ENCODE measurements around the gene CPPED1.

CPPED1 gene

DNA sequence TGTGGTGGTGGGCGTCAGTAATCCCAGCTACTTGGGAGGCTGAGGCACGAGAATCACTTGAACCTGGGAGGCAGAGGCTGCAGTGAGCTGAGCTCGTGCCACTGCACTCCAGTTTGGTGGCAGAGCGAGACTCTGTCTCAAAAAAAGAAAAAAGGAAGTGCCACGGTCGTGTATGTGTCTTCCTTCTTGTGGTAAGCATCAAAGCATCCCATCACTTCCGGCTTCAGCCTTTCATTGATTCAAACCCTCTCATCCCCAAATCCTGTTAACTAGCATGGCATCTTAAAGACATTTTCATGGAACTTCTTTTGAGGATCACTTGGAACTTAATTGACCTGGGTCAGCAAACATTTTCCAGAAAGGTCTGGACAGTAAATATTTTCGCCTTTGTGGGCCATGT, 126.2 kb downstream of the CPPED1 start:
- DNase-seq, result no peak

DNA sequence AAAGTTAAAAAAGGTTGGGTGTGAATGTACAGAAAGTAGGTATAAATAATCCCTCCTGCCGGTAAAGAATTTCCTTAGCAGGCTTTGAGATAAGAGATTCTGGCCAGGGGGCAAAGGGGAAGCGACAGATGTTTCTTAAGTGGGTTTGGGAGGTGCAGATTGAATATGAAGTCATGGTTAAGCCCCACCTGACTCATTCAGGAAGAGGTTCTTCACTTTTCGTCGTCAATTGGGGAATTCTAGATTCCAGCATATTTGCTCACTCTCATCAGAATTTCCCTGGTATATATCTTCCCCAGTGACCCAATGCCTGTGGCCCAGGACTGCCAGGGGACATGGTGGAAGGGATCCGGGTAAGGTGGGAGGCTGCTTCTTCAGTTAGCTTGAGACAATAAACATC, 127.8 kb downstream of the CPPED1 start:
- no peak for DNase-seq

DNA sequence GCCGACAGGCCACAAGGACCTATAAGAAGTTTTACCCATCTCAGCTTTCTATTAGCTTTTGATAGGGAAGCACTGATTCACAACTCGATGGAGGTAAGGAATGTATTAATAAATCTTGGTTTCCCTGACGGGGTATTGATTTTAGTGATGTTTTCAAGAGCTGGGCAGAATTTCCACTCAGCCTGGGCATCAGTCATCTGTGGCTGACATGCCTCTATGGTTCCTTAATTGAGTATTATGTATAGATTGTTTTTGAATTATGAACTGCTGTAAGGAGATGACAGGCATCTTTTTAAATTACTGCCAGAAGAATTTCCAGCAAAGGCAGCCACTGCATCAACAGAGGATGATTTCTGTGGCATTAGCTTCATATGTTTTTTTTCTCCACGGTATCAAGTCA, 128.6 kb downstream of the CPPED1 start:
- DNase-seq, result no peak

DNA sequence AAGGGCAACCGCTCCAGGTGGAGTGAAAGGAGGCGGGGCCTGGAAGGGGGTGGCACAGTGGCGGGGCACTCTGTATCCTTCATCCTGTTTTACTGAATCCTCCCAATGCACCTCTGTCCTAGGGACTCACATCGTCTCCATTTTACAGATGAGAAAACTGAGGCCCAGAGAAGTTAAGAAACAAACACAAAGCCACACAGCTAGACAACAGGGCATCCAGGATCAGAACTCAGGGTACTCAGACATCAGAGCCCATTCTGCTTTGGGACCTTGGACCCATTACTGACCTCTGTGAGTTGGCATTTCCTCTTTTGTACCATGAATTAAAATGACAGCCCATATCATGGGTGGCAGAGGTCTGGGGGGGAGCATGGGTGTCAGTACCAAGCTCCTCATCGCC, 129.2 kb downstream of the CPPED1 start:
- no peak for DNase-seq

DNA sequence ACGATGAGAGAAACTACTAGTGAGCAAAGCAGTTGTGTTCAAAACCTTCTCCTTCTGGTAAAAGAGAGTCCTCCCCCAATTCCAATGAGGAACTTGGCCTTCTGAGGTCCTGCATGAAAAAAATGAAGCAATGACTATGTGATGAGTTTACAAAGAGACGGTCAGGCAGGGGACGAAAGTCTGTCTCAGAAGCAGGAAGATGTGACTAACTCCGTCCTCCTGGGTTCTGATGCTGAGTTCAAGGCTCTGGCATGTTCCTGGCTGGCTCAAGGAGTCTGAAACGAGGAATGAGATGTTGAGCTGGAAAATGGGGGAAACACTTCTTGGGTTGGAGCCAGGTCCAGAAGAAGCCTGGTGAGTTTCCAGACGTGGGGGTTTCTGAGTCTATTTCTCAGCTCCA, 129.6 kb downstream of the CPPED1 start:
- DNase-seq, result no peak

DNA sequence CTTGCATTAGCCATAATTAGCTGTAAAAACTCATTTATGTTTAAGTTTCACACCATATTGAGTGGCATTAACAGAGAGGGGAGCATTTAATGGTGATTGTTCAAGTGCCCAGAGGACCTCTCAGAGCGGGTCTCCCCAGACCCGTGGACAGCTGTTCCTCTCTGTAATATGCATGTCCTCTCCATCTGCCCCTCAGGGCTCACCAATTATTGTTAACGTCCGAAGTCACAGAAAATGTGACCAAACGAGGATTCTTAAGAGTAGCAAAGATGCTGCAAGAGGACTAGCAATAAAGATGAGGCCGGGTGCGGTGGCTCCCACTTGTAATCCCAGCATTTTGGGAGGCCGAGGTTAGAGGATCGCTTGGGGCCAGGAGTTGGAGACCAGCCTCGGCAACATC, 130.2 kb downstream of the CPPED1 start:
- no peak for DNase-seq

DNA sequence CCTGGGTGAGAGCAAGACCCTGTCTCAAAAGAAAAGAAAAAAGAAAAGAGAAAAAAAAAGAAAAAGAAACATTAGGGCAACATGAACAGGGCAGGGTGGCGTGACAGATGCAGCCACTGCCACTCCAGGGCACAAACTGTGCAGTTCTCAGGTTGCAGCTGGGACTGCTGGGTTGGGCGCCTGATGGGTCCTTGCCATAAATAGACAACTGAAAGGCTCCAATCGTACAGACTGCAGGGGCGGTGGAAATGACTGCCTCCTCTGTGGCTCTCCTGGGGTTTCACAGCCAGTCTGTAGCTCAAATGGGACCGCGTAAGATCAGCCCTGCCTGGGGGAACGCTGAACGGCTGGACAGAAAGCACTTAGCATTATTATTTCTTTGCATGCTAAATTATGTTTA, 130.7 kb downstream of the CPPED1 start:
- DNase-seq, result no peak

DNA sequence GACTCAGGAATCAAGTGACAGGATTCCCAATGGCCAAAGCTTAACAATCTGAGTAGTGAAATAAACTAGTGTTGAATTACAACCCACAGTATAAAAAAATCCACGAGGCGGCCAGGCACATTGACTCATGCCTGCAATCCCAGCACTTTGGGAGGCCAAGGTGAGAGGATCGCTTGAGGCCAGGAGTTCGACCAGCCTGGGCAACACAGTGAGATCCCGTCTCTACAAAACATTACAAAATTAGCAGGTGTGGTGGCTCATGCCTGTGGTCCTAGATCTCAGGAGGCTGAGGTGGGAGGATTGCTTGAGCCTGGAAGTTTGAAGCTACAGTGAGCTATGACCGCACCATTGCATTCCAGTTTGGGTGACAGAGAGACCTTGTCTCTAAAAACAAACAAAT, 133.8 kb downstream of the CPPED1 start:
- DNase-seq, result no peak

DNA sequence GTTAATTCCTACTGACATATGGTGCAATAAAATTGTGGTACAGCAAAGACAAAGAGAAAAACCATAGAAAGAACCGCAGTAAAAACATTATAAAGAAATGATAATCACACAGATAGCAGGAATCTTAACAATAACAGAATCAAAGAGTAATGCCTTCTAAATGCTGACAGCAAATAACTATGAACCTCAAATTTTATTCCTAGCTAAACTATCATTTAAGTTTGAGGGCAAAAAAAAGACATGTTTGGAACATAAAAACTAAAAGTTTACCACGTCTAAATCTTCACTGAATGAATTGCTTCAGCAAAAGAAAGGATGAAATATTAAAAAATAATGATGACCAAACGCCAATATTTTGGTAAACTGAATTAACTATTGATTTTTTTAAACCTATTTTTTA, 135.8 kb downstream of the CPPED1 start:
- DNase-seq, result no peak

DNA sequence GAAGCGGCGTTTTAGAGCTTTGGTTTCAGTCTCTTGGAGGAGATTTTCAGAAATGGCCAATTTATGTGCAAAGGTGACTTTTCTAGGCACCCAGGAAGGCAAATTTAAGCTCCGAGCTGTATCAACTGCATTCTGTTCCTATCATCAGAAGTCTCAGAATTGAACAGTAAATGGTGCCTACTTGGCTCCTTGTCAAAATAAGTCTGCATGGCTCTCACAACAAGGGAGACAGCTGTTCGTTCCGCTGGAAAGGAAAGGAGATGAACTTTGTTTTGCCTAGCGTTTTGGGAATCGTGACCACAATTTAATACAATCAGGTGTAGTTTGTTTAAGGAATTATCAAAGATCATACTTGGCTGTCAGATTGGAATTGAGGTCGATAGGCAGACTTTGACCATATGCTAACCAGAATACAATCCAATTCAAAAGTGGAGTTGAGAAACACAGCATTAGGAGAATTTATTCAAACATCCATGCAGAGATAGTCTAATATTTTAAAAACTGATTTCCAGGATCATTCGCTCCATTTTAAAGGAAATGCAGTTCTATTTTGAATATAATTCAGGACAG, 139.4 kb downstream of the CPPED1 start:
- DNase-seq, result no peak

DNA sequence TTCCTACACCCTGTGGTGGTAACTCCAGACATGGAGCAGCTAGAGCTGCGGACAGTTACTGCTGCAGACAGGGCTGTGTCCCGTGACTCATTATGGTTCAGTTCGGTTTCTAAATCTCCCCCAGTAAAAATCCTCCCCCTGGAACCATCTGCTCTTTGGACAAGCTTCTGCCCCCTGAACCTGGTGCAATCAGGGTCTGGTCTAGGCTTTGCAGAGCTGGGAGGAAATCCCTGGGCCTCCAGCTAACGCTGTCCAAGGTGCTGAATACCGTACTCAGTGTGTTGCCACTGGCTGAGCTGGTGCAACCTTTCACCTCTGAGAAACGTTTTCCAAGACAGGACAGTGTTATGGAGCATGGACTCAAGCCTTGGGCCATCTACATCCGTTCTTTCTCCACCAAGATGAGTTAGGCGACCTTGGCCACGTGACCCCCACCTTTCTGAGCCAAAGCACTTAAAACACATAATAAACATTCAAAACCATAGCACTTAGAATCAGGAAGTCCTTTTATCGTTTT, 142.0 kb downstream of the CPPED1 start:
- DNase-seq, result no peak

DNA sequence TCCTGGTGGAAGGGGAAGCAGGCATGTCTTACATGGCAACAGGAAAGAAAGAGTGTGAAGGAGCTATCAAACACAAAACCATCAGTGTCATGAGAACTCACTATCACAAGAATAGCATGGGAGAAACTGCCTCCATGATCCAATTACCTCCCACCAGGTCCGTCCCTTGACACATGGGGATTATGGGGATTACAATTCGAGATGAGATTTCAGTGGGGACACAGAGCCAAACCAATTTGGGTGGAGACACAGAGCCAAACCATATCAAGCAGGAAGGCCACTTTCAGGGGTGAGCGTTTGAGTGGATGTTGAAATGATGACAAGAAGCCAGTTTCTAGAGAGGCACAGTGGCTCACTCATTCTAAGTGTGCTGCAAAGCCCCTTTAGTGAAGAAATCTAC, 143.8 kb downstream of the CPPED1 start:
- no peak for DNase-seq

DNA sequence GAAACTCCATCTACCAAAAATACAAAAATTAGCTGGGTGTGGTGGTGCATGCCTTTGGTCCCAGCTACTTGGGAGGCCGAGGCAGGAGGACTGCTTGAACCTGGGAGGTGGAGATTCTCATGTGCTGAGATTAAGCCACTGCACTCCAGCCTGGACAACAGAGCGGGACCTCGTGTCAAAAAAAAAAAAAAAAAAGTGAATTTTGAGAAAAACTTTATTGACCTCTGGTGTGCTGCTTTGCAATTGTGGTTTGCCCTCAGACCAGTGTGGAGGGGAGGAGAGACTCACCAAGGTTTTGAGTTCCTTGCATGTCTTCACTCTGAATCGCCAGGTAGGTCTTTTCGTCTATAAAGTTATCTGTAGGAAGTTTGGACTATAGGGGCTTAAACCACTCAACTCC, 145.2 kb downstream of the CPPED1 start:
- DNase-seq, result no peak

DNA sequence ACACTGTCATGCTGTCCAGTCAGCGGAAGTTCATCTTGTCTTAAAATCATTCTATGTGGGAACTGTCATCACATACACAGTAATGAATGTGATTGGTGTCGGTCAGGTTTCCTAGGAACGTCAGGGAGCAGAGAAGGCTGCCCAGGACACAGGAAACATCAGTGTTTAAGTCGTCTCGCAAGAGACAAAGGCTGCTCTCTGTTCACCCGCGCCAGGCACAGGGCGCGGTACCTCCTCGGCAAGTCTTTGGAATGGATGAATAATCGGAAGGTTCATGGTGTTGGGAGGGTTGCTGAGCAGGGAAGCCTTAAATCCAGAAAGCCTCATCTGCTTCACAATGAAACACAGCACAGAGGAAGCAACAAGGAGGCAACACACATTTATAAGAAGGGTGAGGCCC, 148.2 kb downstream of the CPPED1 start:
- no peak for DNase-seq

DNA sequence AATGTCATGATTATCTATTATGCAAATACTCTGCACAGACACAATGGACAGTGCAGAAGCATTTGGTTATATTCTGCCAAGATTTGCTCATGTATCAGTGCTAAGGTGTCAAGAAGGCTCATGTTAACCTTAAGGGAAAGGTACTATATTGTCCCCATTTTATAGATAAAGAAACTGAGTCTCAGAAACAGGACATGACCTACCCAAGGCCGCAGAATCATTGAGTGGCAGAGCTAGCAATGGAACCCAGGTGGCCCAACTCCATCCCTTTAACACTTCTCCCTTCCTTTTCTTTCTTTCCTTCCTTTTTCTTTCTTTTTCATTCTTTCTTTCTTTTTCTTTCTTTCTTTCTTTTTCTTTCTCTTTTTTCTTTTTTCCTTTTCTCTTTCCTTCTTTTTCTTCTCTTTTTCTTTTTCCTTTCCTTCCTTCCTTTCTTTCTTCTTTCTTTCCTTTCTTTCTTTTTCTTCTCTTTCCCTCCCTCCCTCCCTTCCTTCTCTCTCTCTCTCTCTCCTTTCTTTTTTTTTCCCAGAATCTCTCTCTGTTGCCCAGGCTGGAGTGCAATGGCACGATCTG, 149.8 kb downstream of the CPPED1 start:
- no peak for DNase-seq

DNA sequence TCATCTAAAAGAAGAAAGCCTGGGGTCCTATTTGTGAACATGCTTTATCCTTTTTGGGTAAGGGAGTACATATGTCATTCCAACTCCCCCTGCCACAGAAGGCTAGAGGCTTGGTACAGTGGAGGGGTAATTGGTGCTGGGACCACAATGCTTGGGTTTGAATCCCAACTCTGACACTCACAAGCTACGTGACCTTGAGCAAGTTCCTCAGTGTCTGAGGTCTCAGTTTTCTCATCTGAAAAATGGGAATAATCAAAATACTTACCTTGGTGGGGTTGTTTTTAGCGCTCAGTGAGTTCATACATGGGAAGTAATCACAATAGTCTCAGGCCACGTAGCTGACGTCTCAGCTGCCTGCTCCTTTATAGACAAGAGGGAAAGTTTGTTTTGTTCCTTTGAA, 150.8 kb downstream of the CPPED1 start:
- no peak for DNase-seq

DNA sequence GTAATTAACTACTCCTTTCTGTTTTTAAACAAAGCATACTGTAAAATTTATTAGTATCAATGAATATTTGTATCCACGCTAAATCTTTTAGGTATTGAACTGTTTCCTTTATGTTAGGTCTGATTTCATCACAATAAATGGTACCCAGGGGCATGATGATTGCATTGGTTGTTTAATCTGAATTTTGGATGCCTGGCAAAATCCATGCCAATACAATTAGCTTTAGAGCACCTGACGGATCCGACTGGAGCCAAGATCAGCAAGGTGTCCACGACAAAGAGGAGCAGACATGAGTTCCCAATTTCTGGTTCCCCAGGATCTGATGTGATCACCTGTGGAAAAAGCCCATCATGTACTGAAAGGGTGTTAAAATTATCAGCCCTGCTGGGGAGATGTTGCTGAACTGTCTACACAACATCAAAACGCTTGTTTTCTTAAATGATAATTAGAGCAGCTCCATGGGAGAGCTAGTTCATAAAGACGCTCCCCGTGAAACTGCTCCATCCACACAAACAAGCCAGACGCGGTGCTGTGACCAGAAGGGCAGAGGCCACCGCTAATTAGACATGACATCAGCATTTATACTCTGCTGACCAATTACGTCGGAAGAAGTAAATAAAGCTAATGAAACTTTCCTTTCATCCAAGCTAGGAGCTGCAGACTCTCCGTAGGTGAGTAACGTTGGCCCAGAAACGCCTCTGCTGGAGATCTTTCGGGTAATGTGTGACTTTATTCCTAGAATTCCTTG, 151.7 kb downstream of the CPPED1 start:
- DNase-seq, result no peak

DNA sequence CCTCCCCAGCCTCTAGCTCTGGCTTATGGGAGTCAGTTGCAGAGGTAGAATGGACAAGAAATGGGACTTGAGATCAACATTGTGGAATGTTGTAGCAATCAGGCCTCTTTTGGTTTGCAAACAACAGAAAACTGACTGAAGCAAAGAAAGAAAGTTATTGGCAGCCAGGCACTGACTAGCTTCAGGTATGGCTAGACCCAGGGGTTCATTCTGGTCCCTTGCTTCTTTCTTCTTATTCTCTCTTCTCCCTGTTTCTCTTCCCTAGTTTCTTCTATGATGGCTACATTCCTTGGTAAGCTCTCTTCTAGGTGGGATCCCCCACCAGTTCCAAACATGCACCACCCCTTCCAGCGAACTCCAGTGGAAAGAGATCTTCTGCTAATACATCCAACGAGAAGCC, 154.3 kb downstream of the CPPED1 start:
- no peak for DNase-seq

DNA sequence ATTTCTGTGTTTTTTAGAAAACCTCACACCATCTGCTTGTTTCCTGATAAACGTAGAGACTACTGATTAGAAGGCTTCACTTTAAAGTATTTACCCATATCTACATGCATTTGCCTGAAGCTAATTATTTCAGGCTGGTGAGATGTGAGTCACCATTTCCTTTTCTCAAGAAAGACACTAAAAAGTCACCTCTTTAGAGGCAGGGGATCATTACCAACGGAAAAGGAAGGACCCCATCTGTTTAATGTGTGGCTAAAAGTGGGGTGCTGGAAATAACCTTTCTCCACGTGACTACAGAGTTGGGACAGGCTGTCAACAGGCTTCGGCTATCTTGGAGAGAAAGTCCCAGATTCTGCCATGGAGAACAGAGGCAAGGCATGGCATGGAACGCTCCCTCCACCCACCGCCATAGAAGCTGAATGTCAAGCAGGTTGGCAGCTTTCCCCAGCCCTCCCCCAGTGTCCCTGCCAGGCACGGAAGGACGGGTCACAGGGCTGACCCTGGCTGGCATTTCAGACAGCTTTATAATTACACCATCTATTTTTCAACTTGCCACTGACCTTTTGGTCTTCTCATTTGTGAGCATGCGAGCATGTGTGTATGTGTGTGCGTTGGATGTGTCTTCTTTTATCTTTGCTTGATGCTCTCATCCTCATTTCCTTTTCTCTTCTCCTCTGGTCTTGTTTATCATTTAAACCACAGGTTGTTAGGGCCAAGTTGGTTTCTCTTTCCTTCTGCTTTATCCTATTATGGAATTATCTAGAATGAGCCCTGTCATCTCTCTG, 157.0 kb downstream of the CPPED1 start:
- DNase-seq, result no peak

DNA sequence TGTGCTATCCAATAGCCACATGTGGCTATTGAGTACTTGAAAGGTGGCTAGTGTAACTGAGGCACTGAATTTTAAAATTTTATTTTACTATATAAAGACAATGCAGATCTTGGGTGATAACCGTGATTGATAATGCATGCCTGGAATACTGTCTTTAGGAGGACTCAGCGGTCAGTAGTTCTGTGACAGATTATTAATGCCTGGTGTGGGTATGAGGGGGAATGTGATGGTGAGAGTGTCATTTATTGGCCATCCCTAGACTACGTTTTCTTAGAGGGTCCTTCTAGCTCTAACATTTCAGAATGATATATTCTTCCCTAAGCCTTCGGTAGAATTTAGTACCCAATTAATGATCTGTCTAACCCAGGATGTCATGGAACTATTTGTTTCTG, 157.6 kb downstream of the CPPED1 start:
- no peak for DNase-seq

DNA sequence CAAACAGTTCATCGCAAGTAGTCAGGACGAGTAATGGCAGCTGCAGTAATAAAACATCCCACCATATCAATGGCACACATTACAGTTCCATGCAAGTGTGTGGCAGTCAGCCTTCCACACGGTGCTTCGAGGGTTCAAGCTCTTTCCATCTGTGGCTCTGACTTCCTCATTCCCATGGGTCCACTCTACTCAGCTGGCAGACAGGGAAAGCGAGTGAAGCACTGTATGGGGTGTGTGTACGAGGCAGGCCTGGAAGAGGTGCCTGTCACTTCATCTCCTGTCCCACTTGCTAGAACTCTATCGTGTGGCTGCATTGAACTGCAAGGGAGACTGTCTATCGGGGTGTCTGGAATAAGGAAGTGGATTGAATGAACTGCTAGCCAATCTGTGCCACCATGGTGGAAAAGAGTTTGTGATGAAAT, 160.6 kb downstream of the CPPED1 start:
- no peak for DNase-seq

DNA sequence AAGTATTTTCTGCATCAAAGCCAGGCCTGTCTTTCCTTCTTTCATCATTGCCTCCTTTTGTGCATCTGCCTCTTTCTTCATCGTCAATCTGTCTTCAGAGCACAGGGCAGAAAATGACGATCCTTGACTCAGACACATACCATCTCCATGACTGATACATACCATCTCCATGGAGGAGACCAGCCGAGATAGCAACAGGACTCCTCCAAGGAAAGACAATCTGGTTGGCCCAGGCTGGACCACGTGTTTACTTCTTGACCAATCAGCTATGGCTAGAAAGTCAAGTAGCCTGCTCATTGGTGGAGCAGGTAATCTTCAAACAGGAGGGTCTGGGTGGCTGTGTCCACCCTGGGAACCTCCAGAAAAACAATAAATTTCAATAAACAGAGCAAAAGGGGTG, 164.6 kb downstream of the CPPED1 start:
- DNase-seq, result no peak

DNA sequence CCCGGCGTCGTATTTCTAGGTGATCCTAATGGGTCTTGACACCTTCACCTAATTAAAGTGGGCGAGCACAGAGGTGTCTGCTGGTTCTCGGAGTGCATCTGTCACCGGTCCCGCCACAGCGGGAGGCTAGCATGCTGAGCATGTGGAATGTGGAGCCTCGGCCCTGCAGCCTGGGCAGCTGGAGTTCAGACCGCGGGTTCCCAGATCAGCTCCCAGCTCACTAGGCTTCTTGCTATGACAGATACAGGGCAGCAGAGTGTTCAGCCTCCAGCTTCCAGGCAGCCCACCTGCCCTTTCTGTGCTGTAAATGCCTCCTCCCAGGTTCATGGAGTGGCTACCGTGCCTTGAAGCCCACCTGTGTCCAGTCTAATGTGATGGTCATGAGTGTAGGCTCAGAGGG, 166.7 kb downstream of the CPPED1 start:
- no peak for DNase-seq

DNA sequence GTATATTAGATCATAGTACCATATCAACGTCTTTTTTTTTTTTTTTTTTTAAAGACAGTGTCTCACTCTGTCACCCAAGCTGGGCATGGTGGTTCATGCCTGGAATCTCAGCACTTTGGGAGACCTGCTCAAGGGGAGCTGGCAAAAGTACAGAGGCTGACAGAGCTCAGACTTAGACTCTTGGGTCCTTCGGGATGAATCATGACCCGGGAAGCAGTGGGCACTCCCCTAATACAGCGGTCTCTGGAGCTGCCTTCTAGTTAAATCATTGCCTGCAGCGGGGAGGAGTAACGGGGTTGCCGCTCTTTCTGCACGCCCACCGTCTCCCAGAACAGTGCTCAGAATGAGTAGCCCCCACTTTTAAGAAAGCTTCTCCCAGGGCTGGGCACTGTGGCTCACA, 174.4 kb downstream of the CPPED1 start:
- DNase-seq, result no peak
